ENCODE data around the gene SPAG17.

- TF ChIP-seq, protein P1, sequence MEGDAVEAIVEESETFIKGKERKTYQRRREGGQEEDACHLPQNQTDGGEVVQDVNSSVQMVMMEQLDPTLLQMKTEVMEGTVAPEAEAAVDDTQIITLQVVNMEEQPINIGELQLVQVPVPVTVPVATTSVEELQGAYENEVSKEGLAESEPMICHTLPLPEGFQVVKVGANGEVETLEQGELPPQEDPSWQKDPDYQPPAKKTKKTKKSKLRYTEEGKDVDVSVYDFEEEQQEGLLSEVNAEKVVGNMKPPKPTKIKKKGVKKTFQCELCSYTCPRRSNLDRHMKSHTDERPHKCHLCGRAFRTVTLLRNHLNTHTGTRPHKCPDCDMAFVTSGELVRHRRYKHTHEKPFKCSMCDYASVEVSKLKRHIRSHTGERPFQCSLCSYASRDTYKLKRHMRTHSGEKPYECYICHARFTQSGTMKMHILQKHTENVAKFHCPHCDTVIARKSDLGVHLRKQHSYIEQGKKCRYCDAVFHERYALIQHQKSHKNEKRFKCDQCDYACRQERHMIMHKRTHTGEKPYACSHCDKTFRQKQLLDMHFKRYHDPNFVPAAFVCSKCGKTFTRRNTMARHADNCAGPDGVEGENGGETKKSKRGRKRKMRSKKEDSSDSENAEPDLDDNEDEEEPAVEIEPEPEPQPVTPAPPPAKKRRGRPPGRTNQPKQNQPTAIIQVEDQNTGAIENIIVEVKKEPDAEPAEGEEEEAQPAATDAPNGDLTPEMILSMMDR (IDR thresholded peaks at IDR 0.05; ENCODE audit: low read depth, low read length) = no peak
- TF ChIP-seq EZH2phosphoT487 (IDR thresholded peaks at IDR 0.05; ENCODE audit: low read depth) = no peak
Observed at GRCh38 chr1:118021668-118022067, 163.4 kb downstream of the SPAG17 start.

Measured in OCI-LY3 (cell line).